Raji (cell line): Measurements from ENCODE around the gene HOXB6.

Experiments used
- POLR2A ChIP-seq: IDR thresholded peaks from 2 replicates; pipeline ENCODE4 v1.6.1; 2011; ENCODE audit warnings: low read depth, low read length, control low read depth; ENCODE audit not compliant: insufficient read depth

Gene HOXB6

DNA sequence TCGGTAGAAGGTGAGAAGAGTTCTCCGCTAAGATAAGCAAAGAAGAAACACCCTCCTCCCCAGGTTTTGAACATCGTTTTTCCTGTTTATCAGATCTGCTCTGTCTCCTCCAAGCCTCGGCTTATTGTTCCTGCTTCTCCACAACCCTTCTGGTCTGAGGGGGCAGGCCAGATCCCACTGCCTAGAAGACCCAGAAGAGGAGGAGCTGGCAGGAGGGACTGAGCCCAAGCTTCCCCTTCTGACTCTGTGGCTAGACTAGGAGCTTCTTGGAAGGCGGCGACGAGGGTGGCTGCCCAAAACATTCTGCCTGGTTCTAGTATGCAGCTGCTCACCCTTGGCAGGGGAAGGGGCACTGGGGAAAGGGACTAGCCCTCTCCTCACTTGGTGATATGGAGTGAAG is 6.0 kb downstream of the HOXB6 start:
- TF ChIP-seq POLR2A, result no peak

DNA sequence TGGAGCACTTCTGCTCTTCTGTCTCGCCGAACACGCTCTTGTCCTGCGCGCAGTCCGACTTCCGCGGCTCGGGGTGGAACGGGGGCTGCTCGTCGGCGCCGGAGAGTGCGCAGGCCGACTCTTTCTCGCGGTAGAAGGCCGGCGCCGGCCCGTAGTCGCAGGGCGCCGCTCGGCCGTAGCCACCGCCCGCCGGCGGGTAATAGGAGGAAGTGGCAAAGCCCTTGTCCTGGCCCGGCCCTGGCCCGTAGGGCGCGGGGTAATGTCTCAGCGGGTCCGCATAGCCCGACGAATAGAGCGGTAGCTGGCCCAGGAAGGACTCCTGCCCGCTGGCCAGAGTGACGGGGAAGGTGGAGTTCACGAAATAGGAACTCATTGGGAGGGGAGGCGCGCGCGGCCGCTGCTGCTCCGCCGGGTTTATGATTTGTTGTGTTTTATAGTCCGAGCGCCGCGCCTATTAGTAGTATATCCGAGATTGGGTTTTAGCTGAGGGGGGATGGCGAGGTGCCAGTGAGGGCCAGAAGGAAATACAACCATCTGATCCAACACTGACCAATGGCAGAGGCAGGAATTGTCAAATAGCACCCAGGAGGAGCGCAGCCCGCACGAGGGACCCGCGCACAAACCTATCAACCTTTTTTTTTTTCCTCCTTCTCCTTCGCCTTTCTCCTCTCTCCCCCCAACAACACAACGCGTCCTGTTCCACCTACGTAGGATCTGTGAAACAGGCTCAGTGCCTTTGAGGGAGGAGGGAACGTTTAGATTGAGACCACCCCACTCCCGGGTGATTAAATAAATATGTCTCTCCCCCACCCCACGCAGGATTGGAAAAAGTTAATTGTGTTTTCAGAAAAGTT is 6.8 kb downstream of the HOXB6 start:
- no peak for TF ChIP-seq POLR2A

DNA sequence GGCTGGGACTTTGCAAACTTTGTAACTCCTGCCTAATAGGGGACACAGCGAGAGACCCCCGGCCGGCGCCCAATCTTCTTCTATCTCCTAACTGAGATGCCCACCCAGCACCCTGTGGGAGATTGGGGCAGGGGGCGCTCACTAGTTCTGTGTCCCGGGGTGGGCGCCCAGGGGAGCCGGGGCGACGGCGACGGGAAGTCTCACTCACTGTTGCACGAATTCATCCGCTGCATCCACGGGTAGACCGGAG is 7.3 kb downstream of the HOXB6 start:
- TF ChIP-seq POLR2A, result no peak

DNA sequence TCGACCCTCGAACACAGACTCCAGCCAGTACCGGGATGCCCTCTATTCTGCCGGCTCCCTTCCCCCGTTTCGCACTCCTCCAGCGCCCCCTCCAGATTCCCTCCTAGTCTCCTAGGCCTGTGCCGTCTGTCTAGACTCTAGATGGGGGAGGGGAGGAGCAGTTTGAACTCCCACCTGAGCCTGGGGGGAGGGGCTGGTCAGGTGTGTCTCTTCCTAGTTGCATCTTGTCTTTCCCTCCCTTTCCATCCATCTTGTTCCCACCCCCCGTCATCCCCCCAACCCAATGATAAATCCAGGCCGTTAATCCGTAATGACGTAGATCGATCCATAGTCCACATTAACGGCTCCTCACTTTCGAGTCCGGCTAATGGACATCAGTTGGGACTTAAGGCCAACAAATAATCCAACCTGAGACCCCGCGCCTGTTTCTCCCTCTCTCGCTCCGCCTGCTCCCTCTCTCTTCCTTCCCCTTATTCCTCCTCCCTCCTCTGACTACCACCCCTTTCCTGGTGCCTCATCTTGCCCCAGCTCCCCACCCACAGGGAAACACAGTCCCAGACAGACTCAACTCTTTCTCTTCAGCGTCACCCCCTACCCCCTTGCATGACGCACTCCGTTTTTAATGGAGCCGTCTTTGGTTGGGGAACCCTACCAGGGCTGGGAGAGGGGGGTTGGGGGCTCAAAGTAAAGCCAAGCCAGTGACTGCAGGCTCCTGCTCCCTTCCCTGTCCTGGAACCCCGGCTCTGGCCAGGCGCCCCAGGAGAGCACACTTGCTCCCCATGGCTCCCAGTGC is 7.9 kb downstream of the HOXB6 start:
- no peak for TF ChIP-seq POLR2A

DNA sequence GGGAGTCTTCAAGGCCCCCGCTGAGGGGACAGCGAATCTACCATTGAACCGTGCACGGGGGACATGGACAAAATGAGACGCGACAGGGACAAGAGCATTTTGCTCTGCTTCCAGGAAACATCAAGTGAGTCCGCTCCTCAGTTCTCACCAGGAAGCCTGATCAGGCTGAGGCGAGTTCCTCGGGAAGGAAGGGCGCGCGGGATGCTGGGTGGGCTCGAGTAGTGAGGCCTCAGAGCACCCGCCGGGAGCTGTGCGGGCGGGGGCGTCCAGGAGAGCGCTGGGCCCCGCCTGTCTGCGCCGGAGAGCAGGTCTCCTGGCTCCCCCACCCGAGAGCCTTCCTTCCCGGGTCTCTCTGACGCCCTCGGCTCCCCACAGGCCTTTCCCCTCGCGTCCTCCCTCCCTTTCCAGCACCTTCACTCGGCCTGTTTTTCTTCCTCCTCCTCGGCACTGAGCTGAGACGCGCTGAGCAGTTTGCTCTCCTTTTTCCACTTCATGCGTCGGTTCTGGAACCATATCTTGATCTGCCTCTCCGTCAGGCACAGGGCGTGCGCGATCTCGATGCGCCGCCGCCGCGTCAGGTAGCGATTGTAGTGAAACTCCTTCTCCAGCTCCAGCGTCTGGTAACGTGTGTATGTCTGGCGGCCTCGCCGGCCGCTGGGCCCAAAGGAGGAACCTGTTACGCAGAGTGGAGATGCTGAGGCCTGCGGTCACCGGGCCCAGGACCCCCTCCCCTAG is 8.6 kb downstream of the HOXB6 start:
- no peak for TF ChIP-seq POLR2A

DNA sequence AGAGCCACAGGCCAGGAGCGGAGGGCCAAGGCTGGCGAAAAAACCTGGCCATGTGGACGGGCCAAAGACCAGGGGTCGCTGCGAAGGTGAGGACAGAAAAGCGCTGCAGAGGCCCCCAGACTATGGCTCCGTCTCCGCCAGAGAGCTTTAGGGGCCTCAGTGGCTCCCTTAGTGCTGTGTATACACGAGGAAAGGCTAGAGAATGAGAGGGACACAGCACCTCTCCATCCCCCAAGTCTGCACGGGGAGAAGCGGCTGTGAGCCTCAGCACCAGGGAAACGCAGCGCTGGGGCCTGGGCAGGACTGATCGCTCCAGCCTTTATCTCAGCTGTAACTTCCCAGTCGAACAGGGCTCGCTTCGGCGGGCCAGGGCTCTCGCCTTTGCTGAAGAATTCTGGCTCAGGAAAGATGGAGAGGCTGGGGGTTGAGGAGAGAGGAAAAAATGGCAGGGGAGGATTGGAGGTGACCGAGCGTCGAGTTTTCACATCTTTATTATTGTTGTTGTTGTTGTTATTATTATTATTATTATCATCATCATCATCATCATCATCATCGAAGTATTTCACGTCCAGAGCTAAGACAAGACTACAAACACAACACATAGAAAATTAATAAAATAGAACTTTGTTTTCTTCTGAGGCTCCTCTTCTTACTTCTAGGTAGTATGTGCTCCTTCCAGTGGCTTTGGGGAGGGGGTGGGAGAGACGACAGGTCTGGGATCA is 9.3 kb downstream of the HOXB6 start:
- no peak for TF ChIP-seq POLR2A

DNA sequence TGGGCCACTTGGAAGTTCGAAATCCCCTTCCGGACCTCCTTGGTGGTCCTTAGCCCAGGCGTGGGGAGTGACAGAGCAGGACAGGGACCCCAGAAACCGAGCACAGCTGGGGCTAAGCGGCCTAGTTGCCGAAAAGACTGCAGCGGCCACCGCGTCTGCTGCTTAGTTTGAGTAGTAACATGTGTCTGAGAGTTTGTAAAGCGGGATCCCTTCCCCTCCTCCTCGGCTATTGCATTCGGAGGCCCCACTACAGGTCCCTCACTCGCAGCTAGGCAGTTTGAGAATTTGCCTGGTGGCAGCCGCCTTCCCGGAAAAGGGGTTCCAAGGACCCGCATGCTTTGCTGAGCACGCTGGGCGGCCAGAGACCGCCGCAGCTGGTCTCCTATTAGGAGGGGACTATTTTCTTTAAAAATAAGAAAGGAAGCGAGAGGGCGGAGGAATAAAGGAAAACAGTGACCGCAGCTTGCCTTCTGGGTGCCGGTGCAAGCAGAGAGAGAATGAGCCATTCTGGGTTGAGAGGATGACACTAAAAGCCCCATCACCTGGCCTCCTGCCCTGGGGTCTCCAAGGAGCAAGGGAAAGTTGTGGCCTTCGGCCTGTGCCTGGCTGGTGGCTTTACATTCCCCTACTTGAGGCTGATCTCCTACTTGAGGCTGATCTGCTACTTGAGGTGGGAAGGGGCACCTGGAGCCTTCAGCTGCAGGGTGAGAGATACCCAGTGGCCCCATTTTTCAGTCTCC is 10.1 kb downstream of the HOXB6 start:
- no peak for TF ChIP-seq POLR2A

DNA sequence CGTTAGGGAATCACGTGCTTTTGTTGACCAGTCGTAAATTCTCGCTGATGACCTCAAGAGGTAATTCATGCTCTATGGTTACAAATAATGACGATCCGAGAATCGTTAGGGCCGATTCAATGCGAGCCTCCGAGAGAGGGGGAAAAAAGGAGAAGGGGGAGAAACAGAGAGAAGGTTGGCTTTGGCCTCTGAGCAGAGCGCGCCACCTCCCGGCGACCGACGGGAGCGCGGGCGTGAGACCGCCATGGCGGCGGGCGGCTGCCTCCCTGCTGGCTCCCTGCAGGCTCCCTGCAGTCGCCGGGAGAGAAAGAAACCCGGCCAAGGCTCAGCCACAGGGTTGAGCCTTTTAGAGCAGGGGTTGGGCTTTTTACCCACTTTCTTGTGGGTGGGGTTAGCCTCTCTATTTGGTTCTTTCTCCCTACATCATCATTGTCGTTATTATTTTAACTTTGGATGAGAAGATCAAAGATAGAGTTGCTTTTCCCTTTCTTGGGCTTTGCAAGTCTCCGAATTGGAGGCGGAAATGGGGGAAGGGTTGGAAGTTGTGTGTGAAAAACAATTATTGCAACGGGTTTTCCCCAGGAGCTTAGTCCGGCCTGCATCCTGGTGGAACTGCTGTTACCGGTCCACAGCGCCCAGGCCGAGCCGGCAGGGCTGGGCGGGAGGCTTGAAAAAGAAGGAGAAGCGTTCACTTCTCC is 10.8 kb downstream of the HOXB6 start:
- TF ChIP-seq POLR2A, result no peak

DNA sequence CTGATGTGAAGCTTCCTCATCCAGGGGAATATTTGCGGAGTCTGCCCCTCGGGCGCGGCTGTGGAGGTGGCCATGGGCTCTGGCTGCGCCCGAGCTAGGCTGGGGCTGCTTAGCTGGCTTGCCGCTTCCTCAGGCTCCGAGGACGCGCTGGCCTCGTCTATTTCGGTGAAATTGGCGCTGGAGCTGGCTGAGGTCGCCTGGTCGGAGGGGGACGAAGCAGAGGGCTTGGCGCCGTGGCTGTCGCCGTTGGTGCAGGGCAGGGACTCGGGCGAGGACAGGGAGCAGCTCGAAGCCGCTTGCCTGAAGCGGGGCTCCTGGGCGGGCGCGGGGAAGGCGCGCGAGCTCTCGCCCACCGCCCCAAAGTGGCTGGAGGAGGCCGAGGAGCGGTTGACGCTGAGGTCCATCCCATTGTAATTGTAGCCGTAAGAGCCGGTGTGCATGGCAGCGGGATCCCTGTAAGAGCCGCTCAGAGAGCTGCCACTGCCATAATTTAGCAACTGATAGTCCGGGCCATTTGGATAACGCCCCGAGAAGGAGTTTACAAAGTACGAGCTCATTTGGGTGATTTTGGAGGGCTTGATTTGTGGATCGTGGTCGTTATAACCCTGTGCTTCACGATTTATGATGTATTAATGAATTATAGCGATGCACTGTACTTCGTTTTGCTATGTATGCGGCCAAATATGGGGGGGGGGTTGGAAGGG is 11.5 kb downstream of the HOXB6 start, which contains the start of gene HOXB5:
Gene HOXB5, minus strand, starts transcription at position 654 of the 704 bp plus-strand sequence. Its CDS starts 97 bp downstream, at position 557.
- no peak for TF ChIP-seq POLR2A

DNA sequence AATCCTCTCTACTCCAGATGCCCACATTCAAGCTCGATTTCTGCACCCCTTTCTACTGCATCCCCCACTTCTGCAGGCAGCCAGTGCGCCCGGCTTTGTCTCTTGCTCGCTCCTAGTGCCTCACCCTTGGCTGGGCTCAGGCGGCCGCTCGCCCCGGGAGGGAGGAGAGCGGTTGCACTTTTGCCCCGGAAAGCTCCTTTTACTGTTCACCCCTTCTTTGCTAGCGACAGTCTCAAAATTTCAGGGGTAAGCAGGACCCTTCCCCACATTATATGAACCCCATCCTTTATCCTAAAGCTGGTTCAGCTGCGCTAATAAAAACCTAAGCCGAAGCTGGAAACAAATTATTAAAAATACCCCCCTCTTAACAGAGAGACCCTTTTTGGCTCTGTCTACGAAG is 12.2 kb downstream of the HOXB6 start:
- no peak for TF ChIP-seq POLR2A

DNA sequence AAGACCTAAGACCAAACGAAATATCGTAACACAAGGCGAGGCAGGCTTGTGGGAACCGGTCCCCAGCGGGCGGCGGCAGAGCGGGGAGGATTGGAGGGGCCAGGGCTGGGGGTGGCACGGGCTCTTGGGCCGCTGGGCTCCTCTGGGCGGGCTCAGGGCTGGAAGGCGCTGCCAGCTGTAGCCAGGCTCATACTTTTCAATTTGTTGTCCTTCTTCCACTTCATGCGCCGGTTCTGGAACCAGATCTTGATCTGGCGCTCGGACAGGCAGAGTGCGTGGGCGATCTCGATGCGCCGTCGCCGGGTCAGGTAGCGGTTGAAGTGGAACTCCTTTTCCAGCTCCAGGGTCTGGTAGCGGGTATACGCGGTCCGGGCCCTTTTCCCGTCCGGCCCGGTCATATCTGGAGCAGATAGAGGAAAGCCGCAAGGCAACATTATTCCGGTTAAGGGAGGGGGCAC is 12.7 kb downstream of the HOXB6 start:
- TF ChIP-seq POLR2A, result no peak

DNA sequence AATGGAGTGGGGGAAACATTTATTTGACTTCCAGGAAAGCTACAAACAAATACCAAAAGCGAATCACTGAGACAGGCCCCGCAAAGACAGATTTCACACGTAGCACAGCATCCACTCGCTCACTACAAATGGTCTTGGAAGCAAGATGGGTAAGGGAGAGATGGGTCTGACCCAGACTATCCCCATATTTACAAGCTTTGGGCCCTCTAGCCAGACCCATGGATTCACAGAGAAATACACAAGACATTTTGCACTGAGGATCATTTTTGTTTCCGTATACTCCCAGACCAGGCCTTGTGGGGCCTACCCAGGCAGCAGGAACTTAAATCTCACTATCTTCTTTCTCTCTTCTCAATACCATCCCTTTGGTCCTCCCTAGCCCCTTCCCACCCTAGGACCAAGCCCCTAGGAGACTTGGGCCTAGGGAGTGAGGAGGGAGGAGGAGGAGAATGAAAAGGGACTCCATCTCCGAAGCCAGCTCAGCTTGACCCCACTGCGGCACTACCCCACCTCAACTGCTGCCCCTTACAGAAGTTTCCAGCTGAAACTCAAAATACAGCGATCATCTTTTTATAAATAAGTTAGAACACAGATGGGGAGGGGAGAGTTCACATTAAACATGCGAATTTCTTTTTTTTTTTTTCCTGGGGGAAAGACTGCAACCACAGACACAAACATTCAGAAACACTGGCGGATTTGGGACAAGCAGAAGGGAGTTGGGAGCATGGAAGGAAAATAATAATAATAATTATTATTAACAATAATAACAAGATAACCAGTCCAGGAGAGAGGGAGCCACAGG is 13.3 kb downstream of the HOXB6 start:
- TF ChIP-seq POLR2A, result no peak

DNA sequence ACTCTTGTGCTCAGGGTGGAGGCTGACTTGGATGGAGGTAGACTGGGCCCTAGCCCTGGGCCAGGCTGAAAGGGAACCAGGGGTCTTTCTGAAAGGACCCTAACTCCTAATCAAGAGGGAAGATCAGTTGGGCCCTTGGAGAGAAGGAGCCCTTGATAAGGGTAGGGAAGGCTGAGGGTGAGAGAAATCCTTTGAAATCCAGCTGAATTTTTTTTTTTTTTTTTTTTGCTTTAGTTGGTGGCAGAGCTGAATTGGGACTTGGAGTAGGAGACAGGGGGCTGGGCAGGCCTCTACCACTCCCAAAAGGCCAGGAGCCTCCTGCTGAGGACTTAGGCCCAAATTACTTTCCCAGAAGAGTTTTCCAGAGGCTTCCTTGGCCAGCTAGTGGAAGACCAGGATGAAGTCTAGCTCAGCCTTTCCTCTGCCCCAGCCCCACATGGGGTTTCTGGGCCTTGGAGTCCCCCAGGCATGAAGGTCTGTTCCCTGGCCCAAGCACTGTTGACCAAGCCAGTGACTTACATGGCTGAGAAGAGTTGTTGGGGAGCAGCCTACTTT is 14.1 kb downstream of the HOXB6 start:
- no peak for TF ChIP-seq POLR2A
